SK-N-SH (cell line): ENCODE measurements around the gene SYCN. TPM values are rescaled to one million over a fixed set of nuclear protein-coding genes. Genes with fewer than 3 reads are reported as not detected.

Source experiments
- CTCF ChIA-PET: fragments of 300-600, 350-600 bp; formaldehyde crosslinking; extraction: SDS; loops from one replicate; lab custom pipeline; 2021; lab: Yijun Ruan, JAX
- POLR2A ChIA-PET: fragments of 350-600 bp; sonication (Branson Sonifier 250); formaldehyde crosslinking; extraction: SDS; loops from one replicate; lab custom pipeline; 2020; ENCODE audit warnings: antibody characterized with exemption, inconsistent platforms; lab: Yijun Ruan, JAX
- DNase-seq: peaks from one replicate; pipeline ENCODE4 v3.0.0; 2012
- H2AFZ ChIP-seq: fragments of 200-600 bp; sonication (generic); 2 replicates; pipeline ENCODE4 v1.8.1; 2016; ENCODE audit warnings: antibody characterized with exemption, mild to moderate bottlenecking, low read depth
- H3F3A ChIP-seq: fragments of 200-600 bp; sonication (generic); replicated peaks from 2 replicates; pipeline ENCODE3; 2016; ENCODE audit warnings: antibody characterized with exemption, mild to moderate bottlenecking; ENCODE audit not compliant: insufficient read depth
- H3K27ac ChIP-seq, 2 experiments: fragments of 200-500 bp in 1 of 2; fragments of 200-600 bp in 1 of 2; sonication (Bioruptor generic) in 1 of 2; sonication (generic), shearing (Covaris generic) in 1 of 2; 2 replicates each; pipeline versions ENCODE4 v1.5.1 to v1.6.1; 2014 to 2016; ENCODE audit warnings: low read depth in 2 of 2, inconsistent platforms in 1 of 2, low read length in 1 of 2, mild to moderate bottlenecking in 1 of 2, mixed read lengths in 1 of 2
- H3K27me3 ChIP-seq: fragments of 200-600 bp; sonication (generic), shearing (Covaris generic); 2 replicates; pipeline ENCODE4 v1.6.1; 2016; ENCODE audit warnings: mixed run types; ENCODE audit not compliant: insufficient read depth
- H3K36me3 ChIP-seq, 2 experiments: fragments of 200-500 bp in 1 of 2; fragments of 200-600 bp in 1 of 2; sonication (Bioruptor generic) in 1 of 2; sonication (generic) in 1 of 2; replicated peaks in 1 of 2; 2 replicates each; pipeline versions ENCODE3 to v1.5.1; 2014 to 2016; ENCODE audit warnings: low read length in 1 of 2, mild to moderate bottlenecking in 1 of 2; ENCODE audit not compliant: insufficient read depth in 2 of 2, control insufficient read depth in 1 of 2
- H3K4me1 ChIP-seq, 2 experiments: fragments of 200-500 bp in 1 of 2; fragments of 200-600 bp in 1 of 2; sonication (Bioruptor generic) in 1 of 2; sonication (generic), shearing (Covaris generic) in 1 of 2; 2 replicates each; pipeline versions ENCODE4 v1.5.1 to v1.6.1; 2014 to 2016; ENCODE audit warnings: low read depth in 1 of 2, low read length in 1 of 2, mixed run types in 1 of 2; ENCODE audit not compliant: insufficient read depth in 2 of 2, control insufficient read depth in 1 of 2
- H3K4me2 ChIP-seq: fragments of 200-600 bp; sonication (generic), shearing (Covaris generic); 2 replicates; pipeline ENCODE4 v1.6.1; 2017; ENCODE audit warnings: mixed run types
- H3K4me3 ChIP-seq, 2 experiments: fragments of 200-500 bp in 1 of 2; fragments of 200-600 bp in 1 of 2; sonication (Bioruptor generic) in 1 of 2; sonication (generic), shearing (Covaris generic) in 1 of 2; 2 replicates each; pipeline versions ENCODE4 v1.5.1 to v1.8.1; 2014 to 2016; ENCODE audit warnings: low read depth in 2 of 2, inconsistent platforms in 1 of 2, low read length in 1 of 2, mild to moderate bottlenecking in 1 of 2, mixed read lengths in 1 of 2, moderate library complexity in 1 of 2
- H3K79me2 ChIP-seq: fragments of 200-600 bp; sonication (generic); 2 replicates; pipeline ENCODE4 v1.8.1; 2017; ENCODE audit warnings: mild to moderate bottlenecking; ENCODE audit not compliant: insufficient read depth
- H3K9ac ChIP-seq: fragments of 200-600 bp; sonication (generic); 2 replicates; pipeline ENCODE4 v1.6.1; 2017; ENCODE audit warnings: mixed run types
- H3K9me2 ChIP-seq: fragments of 200-600 bp; sonication (generic); 2 replicates; pipeline ENCODE4 v1.6.1; 2017; ENCODE audit warnings: mixed run types
- H3K9me3 ChIP-seq: fragments of 200-600 bp; sonication (generic); 2 replicates; pipeline ENCODE4 v1.6.1; 2017; ENCODE audit warnings: mixed run types, mild to moderate bottlenecking, moderate library complexity
- H4K20me1 ChIP-seq: fragments of 200-600 bp; sonication (generic); 2 replicates; pipeline ENCODE4 v1.6.1; 2017; ENCODE audit warnings: mild to moderate bottlenecking, mixed run types; ENCODE audit not compliant: insufficient read depth
- EP300 ChIP-seq, 2 experiments: IDR thresholded peaks; 2 replicates each; pipeline versions ENCODE4 v1.4.0 to v1.6.1; 2012; ENCODE audit warnings: borderline replicate concordance in 1 of 2, low read depth in 1 of 2, low read length in 1 of 2
- FOSL2 ChIP-seq: IDR thresholded peaks from 2 replicates; pipeline ENCODE4 v1.4.0; 2012; ENCODE audit warnings: low read depth, mild to moderate bottlenecking, moderate library complexity, borderline replicate concordance
- FOXM1 ChIP-seq: IDR thresholded peaks from 2 replicates; pipeline ENCODE4 v1.4.0; 2012; ENCODE audit warnings: low read depth, mild to moderate bottlenecking
- GABPA ChIP-seq: IDR thresholded peaks from 2 replicates; pipeline ENCODE4 v1.4.0; 2012; ENCODE audit warnings: low read depth, mild to moderate bottlenecking
- GATA2 ChIP-seq: sonication (generic); formaldehyde crosslinking; IDR thresholded peaks from 2 replicates; pipeline ENCODE4 v1.5.0; 2020; ENCODE audit warnings: mild to moderate bottlenecking, missing genetic modification reagents
- JUND ChIP-seq: IDR thresholded peaks from 2 replicates; pipeline ENCODE4 v1.4.0; 2012
- MXI1 ChIP-seq: IDR thresholded peaks from 2 replicates; pipeline ENCODE4 v1.6.1; 2012; ENCODE audit warnings: mild to moderate bottlenecking, low read depth, low read length, improper control_type of control experiment
- NFIC ChIP-seq: IDR thresholded peaks from 2 replicates; pipeline ENCODE4 v1.4.0; 2012; ENCODE audit warnings: borderline replicate concordance
- NRF1 ChIP-seq: IDR thresholded peaks from 2 replicates; pipeline ENCODE4 v1.6.1; 2012; ENCODE audit warnings: low read depth, mild to moderate bottlenecking, low read length
- POLR2AphosphoS5 ChIP-seq: IDR thresholded peaks from 2 replicates; pipeline ENCODE4 v1.6.1; 2012; ENCODE audit warnings: low read depth, low read length
- REST ChIP-seq: IDR thresholded peaks from 2 replicates; pipeline ENCODE4 v1.6.1; 2012; ENCODE audit warnings: mild to moderate bottlenecking, low read depth, low read length, moderate library complexity
- RFX5 ChIP-seq: IDR thresholded peaks from 2 replicates; pipeline ENCODE4 v1.6.1; 2012; ENCODE audit warnings: mild to moderate bottlenecking, improper control_type of control experiment, low read length
- SIN3A ChIP-seq: IDR thresholded peaks from 2 replicates; pipeline ENCODE4 v1.6.1; 2012; ENCODE audit warnings: low read depth, mild to moderate bottlenecking, low read length, moderate library complexity, borderline replicate concordance
- SMC3 ChIP-seq: IDR thresholded peaks from 2 replicates; pipeline ENCODE4 v1.6.1; 2012; ENCODE audit warnings: low read depth, low read length, improper control_type of control experiment
- TAF1 ChIP-seq: IDR thresholded peaks from 2 replicates; pipeline ENCODE4 v1.6.1; 2012; ENCODE audit warnings: low read depth, mild to moderate bottlenecking, low read length, moderate library complexity, borderline replicate concordance
- TCF12 ChIP-seq: IDR thresholded peaks from 2 replicates; pipeline ENCODE4 v1.4.0; 2012
- YY1 ChIP-seq: IDR thresholded peaks from 2 replicates; pipeline ENCODE4 v1.4.0; 2012; ENCODE audit warnings: low read depth, mild to moderate bottlenecking
- WGBS: methylation state at CpG from one replicate; pipeline ENCODE4 v1.1.6; 2017; ENCODE audit warnings: low lambda C conversion rate; 5-methylcytosine and 5-hydroxymethylcytosine counted together
- polyA plus RNA-seq, 3 experiments: library from polyadenylated mRNA; depleted of rRNA; stranded (reverse); fragments of >200 nt; gene quantifications; 2 replicates each; pipeline ENCODE4 v1.2.3, GENCODE V29; 2012
- TF ChIP-seq, protein P1 (sequence below): fragments of 200-600 bp; sonication (generic); IDR thresholded peaks from 2 replicates; pipeline ENCODE4 v1.6.1; 2017; ENCODE audit warnings: antibody characterized with exemption, mild to moderate bottlenecking, moderate library complexity
- TF ChIP-seq, protein P2 (sequence below): IDR thresholded peaks from 2 replicates; pipeline ENCODE4 v1.4.0; 2012; ENCODE audit warnings: low read depth, borderline replicate concordance

Gene SYCN
- polyA plus RNA-seq, 1 of the 3 experiments (the other 2 are of a cell fraction), result not detected

DNA sequence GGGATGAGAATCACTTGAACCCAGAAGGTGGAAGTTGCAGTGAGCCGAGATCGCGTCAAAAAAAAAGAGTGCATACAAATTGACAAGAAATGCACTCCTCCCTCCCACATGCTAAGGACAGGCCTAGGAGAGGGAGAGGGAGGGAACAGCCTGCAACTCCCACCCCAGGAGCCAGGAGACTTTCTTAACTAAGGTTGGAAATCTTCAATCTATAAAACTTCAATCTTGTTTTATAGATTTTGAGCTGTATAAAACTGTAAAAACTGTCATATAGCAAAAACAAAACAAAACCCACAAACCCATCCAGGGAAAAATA lies 1.3 kb upstream of the SYCN start:
- Histone ChIP-seq H3K36me3 (no peaks in the 10 kb centered on the region), H3K9me2 (no peaks in the 10 kb centered on the region), H2AFZ (no peak overlapping the region), H3K4me2 (no peak overlapping the region), H3K27me3 (peaks cover 27% of the 10 kb centered on the region), H3K9ac (no peak overlapping the region), H3F3A (no peaks in the 10 kb centered on the region), H3K27ac (no peak overlapping the region), H4K20me1 (no peaks in the 10 kb centered on the region), H3K4me3 (no peak overlapping the region), H3K79me2 (no peaks in the 10 kb centered on the region), H3K9me3 (no peaks in the 10 kb centered on the region), H3K4me1 (no peaks in the 10 kb centered on the region)
- no peak for DNase-seq
- no peak for TF ChIP-seq NFIC
- TF ChIP-seq EP300 (IDR thresholded peaks at IDR 0.05; ENCODE audit: borderline replicate concordance in 1 of 2, low read depth in 1 of 2, low read length in 1 of 2), result no peak
- TF ChIP-seq MXI1, result no peak
- TF ChIP-seq GATA2 (CRISPR knock-in tag), result no peak
- TF ChIP-seq FOSL2, result no peak
- TF ChIP-seq, protein P1, sequence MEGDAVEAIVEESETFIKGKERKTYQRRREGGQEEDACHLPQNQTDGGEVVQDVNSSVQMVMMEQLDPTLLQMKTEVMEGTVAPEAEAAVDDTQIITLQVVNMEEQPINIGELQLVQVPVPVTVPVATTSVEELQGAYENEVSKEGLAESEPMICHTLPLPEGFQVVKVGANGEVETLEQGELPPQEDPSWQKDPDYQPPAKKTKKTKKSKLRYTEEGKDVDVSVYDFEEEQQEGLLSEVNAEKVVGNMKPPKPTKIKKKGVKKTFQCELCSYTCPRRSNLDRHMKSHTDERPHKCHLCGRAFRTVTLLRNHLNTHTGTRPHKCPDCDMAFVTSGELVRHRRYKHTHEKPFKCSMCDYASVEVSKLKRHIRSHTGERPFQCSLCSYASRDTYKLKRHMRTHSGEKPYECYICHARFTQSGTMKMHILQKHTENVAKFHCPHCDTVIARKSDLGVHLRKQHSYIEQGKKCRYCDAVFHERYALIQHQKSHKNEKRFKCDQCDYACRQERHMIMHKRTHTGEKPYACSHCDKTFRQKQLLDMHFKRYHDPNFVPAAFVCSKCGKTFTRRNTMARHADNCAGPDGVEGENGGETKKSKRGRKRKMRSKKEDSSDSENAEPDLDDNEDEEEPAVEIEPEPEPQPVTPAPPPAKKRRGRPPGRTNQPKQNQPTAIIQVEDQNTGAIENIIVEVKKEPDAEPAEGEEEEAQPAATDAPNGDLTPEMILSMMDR, result no peak
- TF ChIP-seq FOXM1, result no peak
- TF ChIP-seq RFX5, result no peak
- no peak for TF ChIP-seq SIN3A
- TF ChIP-seq GABPA, result no peak
- no peak for TF ChIP-seq NRF1
- TF ChIP-seq, protein P2, sequence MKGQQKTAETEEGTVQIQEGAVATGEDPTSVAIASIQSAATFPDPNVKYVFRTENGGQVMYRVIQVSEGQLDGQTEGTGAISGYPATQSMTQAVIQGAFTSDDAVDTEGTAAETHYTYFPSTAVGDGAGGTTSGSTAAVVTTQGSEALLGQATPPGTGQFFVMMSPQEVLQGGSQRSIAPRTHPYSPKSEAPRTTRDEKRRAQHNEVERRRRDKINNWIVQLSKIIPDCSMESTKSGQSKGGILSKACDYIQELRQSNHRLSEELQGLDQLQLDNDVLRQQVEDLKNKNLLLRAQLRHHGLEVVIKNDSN, result no peak
- TF ChIP-seq SMC3, result no peak
- TF ChIP-seq REST, result no peak
- TF ChIP-seq TAF1, result no peak
- TF ChIP-seq POLR2AphosphoS5, result no peak
- TF ChIP-seq TCF12, result no peak
- no peak for TF ChIP-seq YY1
- TF ChIP-seq JUND, result no peak
- WGBS, result 85% methylated on average over 3 of the region's 3 CpGs
- POLR2A ChIA-PET, result no interaction called here
- CTCF ChIA-PET, result interaction anchor here (1.6 kb wide), 1 partner anchor 83 kb away, joined by 5 read pairs; no protein-coding TSS in a partner anchor
